Measurements from ENCODE around the gene PTPN2. TPM values are rescaled to one million over a fixed set of nuclear protein-coding genes. Genes with fewer than 3 reads are reported as not detected.

Gene PTPN2
- total RNA-seq, 4 donors from 2014 or later, result 22.9 to 57.6 (median 37.5) TPM

- intact Hi-C loops (cut with DNase I; ENCODE audit: low total_unique reads), result no loop called here
Observed at GRCh38 chr18:12750715-12751502, 133.1 kb downstream of the PTPN2 start.

GRCh38 chr18:12750076-12750714, 133.8 kb downstream of the PTPN2 start:
- TF ChIP-seq POLR2A (IDR thresholded peaks at IDR 0.05), result no peak
- TF ChIP-seq, protein P1, sequence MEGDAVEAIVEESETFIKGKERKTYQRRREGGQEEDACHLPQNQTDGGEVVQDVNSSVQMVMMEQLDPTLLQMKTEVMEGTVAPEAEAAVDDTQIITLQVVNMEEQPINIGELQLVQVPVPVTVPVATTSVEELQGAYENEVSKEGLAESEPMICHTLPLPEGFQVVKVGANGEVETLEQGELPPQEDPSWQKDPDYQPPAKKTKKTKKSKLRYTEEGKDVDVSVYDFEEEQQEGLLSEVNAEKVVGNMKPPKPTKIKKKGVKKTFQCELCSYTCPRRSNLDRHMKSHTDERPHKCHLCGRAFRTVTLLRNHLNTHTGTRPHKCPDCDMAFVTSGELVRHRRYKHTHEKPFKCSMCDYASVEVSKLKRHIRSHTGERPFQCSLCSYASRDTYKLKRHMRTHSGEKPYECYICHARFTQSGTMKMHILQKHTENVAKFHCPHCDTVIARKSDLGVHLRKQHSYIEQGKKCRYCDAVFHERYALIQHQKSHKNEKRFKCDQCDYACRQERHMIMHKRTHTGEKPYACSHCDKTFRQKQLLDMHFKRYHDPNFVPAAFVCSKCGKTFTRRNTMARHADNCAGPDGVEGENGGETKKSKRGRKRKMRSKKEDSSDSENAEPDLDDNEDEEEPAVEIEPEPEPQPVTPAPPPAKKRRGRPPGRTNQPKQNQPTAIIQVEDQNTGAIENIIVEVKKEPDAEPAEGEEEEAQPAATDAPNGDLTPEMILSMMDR (IDR thresholded peaks at IDR 0.05), result no peak
- no peak for DNase-seq
- H3K27me3 ChIP-seq, result no peaks in the 10 kb centered on the region
- no peaks in the 10 kb centered on the region for H3K36me3 ChIP-seq
- no peak overlapping the region for H3K27ac ChIP-seq
- no peak overlapping the region for H3K4me3 ChIP-seq
- intact Hi-C loops (cut with DNase I; ENCODE audit: low total_unique reads), result no loop called here
- no peaks in the 10 kb centered on the region for H3K9me3 ChIP-seq
- H3K4me1 ChIP-seq, result no peaks in the 10 kb centered on the region

More at GRCh38 chr18:12750715-12751502, 133.1 kb downstream of the PTPN2 start:
- no peaks in the 10 kb centered on the region for H3K36me3 ChIP-seq
- no peaks in the 10 kb centered on the region for H3K9me3 ChIP-seq
- TF ChIP-seq, protein P1 (IDR thresholded peaks at IDR 0.05), result no peak
- no peak for TF ChIP-seq POLR2A (IDR thresholded peaks at IDR 0.05)
- DNase-seq, result no peak
- H3K27ac ChIP-seq, result no peak overlapping the region
- no peaks in the 10 kb centered on the region for H3K27me3 ChIP-seq
- no peaks in the 10 kb centered on the region for H3K4me1 ChIP-seq
- no peak overlapping the region for H3K4me3 ChIP-seq

GRCh38 chr18:12749121-12749520, 134.9 kb downstream of the PTPN2 start:
- Histone ChIP-seq H3K4me3 (no peak overlapping the region), H3K9me3 (no peaks in the 10 kb centered on the region), H3K27me3 (no peaks in the 10 kb centered on the region), H3K4me1 (no peaks in the 10 kb centered on the region), H3K27ac (no peak overlapping the region), H3K36me3 (no peaks in the 10 kb centered on the region)
- TF ChIP-seq, protein P1 (IDR thresholded peaks at IDR 0.05), result no peak
- TF ChIP-seq POLR2A (IDR thresholded peaks at IDR 0.05), result no peak
- DNase-seq, result no peak
- intact Hi-C loops (cut with DNase I; ENCODE audit: low total_unique reads), result no loop called here

GRCh38 chr18:12748671-12749070, 135.4 kb downstream of the PTPN2 start:
- H3K4me3 ChIP-seq, result no peak overlapping the region
- H3K9me3 ChIP-seq, result no peaks in the 10 kb centered on the region
- H3K27me3 ChIP-seq, result no peaks in the 10 kb centered on the region
- H3K27ac ChIP-seq, result no peak overlapping the region
- H3K36me3 ChIP-seq, result no peaks in the 10 kb centered on the region
- no peaks in the 10 kb centered on the region for H3K4me1 ChIP-seq
- no peak for DNase-seq
- intact Hi-C loops (cut with DNase I; ENCODE audit: low total_unique reads), result no loop called here
- TF ChIP-seq, protein P1 (IDR thresholded peaks at IDR 0.05), result no peak
- TF ChIP-seq POLR2A (IDR thresholded peaks at IDR 0.05), result no peak

Data from uterus (tissue), 4 donors.